GM12892 (cell line): Measurements from ENCODE around the gene XRN1.
"Not testable (repeated sequence)": the region's sequence is repeated elsewhere in the genome, so short reads cannot be mapped to it uniquely, and the experiment has no call there.

ENCODE experiments used
- DNase-seq: peaks from one replicate; pipeline ENCODE4 v3.0.0; 2011; ENCODE audit not compliant: insufficient read length
- FAIRE-seq: peaks from 2 replicates; lab custom pipeline; 2011; peaks lifted over from hg19 to GRCh38; lab: Jason Lieb, UNC
- POLR2A ChIP-seq: IDR thresholded peaks from 2 replicates; pipeline ENCODE4 v1.6.1; 2011; ENCODE audit warnings: low read depth, low read length, control low read depth
- POLR2AphosphoS5 ChIP-seq: IDR thresholded peaks from 2 replicates; pipeline ENCODE4 v1.6.1; 2011; ENCODE audit warnings: low read depth, low read length, control low read depth
- TAF1 ChIP-seq: IDR thresholded peaks from 2 replicates; pipeline ENCODE4 v1.6.1; 2011; ENCODE audit warnings: low read depth, mild to moderate bottlenecking, control low read depth, low read length, borderline replicate concordance

Gene XRN1

DNA sequence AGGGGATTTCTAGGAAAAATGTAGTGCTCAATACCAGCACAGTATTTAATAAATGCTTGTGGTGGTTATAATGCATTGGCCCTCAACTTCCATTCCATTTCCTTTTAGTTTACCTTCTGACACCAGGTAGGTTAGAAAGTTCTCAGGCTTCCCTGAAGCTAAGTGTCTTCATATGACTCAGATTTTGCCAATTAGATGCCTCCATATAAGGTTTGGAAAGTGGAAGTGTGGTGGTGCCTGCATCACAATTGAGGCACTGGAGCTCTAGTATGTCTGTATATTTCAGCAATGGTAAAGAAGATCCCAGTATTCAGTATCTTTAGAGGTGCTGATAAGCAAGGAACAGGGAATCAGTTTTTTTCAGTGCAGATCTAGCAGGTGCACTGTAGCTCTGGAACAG, 18.3 kb downstream of the XRN1 start:
- TF ChIP-seq POLR2AphosphoS5 (no peak), POLR2A (no peak), TAF1 (no peak)
- FAIRE-seq = no peak
- DNase-seq = no peak

DNA sequence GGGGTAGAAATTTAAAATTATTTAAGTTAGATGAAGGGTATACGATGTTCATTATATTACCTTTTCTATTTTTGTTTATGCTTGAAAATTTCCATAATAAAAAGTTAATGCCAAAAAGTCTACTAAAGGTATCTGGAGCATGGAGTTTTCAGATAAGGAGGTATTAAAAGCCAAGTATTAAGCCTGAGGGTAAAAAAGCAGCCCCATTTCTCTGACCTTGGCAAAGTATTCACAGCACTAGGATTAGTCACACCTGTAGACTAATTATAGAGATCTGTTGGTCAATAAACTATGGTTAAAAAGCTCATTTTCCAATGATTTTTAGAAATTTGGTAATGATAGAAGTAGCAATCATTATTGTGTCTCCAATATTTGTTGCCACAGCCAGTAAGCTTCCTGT, 23.1 kb downstream of the XRN1 start:
- FAIRE-seq (no peak), DNase-seq (no peak)
- TF ChIP-seq POLR2A (no peak), TAF1 (no peak), POLR2AphosphoS5 (no peak)

DNA sequence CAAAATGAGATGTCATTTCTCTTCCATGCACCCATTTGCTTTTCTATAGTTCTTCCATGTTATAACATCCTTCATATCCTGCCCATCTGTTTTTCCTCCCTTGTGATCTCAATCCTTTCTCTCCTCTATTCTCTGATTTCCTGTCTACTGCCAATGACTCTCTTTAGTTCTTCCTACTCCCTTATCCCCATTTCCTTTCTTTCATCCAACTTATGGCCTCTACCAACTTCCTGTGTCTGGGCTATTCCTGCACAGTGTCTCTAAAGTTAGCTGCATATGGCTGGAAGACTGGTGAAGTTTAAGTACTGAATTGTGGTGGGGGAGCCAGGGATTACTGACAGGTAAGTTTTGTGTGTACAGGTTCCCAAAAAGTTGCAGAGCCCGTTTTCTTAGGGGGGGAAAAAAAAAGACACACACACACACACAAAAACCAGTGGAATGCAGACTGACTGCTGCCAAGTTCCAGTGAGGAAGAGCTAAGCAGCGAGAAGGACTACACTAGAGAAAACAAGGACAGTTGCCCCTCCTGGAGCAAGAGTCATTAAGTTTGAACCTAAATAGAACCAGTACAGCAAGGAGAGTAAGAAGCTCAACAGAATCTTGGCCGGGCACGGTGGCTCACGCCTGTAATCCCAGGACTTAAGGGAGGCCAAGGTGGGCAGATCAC, 28.8 kb downstream of the XRN1 start:
- DNase-seq = no peak
- FAIRE-seq = no peak
- TF ChIP-seq POLR2A = no peak
- TF ChIP-seq TAF1 = no peak
- no peak for TF ChIP-seq POLR2AphosphoS5

DNA sequence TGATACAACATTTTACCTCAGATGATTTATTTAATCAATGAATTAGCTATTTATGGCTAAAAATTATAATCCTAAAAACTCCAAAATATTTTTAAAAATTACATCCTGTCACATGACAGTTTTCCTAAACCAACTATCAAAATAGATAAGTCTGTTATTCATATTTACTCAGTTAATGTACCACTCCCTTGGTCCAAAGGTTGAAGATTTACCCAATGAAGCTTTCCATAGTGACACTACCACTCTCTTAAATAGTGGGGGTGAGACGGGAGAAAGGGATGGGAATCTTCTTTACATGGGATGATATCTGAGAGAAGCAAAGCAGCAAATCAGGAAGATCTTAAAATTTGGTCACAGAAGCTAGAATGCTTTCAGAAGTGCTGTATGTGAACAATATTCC, 30.5 kb downstream of the XRN1 start:
- FAIRE-seq = no peak
- no peak for DNase-seq
- TF ChIP-seq TAF1 (no peak), POLR2A (no peak), POLR2AphosphoS5 (no peak)

DNA sequence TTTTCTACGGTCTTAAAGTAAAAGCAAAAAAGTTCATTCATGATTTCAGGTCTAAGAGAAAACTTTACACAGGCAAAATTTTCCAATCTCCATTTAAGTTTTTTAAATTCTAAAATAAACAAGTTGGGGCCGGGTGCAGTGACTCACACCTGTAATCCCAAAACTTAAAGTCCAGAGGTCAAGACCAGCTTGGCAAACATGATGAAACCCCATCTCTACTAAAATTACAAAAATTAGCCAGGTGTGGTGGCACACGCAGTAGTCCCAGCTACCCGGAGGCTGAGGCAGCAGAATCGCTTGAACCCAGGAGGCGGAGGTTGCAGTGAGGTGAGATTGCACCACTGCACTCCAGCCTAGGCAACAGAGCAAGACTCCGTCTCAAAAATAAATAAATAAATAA, 47.3 kb downstream of the XRN1 start:
- not testable (repeated sequence) for FAIRE-seq, DNase-seq

DNA sequence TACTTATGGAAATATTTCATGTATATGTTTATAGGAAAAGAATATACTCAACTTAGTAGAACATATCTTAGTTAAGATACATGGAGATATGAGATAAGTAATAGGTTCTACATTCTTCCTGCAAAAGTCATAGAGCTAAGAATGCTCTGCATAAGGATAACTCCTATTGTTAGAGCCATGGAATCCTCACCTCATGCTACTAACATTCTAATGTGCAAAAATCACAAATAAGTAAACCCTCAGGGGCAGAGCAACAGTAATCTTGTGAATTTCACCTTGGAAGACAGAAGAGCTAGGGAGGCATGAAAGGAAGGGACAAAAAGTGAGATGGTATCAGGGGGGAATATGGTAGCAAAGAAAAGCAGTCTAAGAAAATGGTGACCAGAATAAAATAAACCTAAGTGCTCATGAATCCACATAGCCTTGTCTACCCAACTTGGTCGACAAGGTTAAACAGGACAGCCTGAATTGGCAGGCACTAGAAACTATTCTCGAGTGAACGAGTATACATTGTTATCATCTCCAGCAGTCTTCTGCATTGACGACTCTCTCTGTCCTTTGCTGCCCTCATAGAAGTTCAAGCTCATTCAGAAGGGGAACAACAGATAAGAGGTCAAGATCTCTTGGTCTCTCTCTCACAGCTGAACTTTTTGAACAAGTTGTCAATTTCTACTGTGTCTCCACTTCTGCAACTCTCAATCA, 52.8 kb downstream of the XRN1 start:
- FAIRE-seq = no peak
- no peak for TF ChIP-seq POLR2AphosphoS5
- TF ChIP-seq POLR2A = no peak
- TF ChIP-seq TAF1 = no peak
- no peak for DNase-seq

DNA sequence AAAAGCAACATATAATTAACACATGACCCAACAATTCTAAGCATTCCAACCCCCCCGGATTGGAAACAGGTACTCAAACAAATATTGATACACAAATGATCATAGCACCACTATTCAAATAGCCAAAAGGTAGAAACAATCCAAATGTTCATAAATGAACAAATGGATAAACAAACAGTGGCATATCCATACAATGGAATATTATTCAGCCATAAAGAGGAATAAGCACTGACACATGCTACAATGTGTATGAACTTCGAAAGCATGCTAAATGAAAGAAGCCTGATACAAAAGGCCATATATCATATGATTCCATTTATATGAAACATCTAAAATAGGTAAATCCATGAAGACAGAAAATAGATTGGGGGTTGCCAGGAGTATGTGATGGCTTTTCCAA, 62.8 kb downstream of the XRN1 start:
- TF ChIP-seq POLR2A (no peak), TAF1 (no peak), POLR2AphosphoS5 (no peak)
- DNase-seq = no peak
- no peak for FAIRE-seq

DNA sequence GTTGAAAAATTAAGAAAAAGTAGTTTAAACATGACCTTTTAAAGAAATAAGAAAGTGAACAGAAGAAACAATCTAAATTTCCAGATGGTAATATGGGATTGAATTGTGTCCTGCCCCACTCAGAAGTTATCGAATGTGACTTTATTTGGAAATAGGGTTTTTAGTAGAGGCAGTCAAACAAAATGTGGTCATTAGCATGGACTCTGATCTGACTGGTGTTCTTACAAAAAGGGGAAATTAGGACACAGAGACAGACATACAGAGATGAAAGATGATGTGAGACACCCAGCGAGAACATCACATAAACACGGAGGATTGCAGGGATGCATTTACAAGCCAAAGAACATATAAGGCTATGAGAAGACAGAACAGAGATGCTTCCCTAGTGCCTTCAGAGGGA, 73.2 kb downstream of the XRN1 start:
- DNase-seq (no peak), FAIRE-seq (no peak)
- no peak for TF ChIP-seq POLR2AphosphoS5
- no peak for TF ChIP-seq POLR2A
- TF ChIP-seq TAF1 = no peak

DNA sequence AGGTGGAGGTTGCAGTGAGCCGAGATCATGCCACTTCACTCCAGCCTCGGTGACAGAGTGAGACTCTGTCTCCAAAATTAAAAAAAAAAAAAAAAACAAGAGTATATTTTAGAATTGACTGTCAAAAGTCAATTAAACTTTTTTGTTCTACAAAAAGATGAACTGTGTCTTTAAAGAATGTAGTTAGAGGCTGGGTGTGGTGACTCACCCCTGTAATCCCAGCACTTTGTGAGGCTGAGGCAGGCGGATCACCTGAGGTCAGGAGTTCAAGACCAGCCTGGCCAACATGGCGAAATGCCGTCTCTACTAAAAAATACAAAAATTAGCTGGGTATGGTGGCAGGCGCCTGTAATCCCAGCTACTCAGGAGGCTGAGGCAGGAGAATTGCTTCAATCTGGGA, 78.3 kb downstream of the XRN1 start:
- not testable (repeated sequence) for FAIRE-seq, DNase-seq

DNA sequence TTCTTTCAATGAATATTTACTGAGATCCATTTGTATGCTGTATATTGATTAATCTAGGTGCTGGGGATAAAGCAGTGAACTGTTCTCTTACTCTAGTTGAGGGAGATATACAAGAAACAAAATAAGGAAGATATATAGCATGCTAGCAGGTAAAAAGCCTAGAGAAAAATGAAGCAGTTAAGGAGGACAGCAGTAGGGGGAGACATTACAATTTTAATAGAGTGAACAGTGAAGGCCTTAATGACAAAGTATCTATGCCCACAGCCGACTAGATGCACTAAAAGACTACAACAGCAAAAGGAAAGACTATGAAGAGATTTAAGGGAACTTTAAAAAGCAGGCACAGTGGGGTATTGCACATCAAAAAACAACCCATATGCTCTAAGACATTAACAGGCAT, 81.4 kb downstream of the XRN1 start:
- DNase-seq = no peak
- TF ChIP-seq POLR2AphosphoS5 (no peak), TAF1 (no peak), POLR2A (no peak)
- FAIRE-seq = no peak

DNA sequence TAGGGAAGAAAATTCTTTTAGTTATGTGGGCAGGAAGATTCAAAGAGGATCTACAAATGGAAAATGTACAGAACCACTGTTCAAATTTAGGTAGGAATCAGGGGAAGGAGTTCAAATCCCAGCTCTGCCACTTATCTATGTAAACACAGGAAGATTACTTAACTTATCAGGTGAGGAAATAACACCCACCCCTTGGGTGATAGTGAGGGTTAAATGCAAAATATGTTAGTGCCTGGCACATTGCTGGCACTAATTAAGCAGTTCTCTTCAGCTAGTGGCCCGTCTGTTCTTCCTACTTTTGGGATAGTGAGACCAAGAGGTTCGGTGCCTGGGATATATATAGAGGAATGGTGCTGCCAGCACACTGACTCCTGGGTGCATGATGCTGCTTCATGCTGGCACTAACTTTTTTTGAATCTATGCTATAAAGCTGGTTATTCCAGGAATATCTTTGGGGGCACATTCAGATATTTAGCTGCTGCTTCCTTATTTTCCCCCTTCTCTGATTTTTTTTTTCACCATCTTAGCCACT, 83.8 kb downstream of the XRN1 start:
- no peak for TF ChIP-seq TAF1
- TF ChIP-seq POLR2AphosphoS5 = no peak
- no peak for TF ChIP-seq POLR2A
- FAIRE-seq (no peak), DNase-seq (no peak)

DNA sequence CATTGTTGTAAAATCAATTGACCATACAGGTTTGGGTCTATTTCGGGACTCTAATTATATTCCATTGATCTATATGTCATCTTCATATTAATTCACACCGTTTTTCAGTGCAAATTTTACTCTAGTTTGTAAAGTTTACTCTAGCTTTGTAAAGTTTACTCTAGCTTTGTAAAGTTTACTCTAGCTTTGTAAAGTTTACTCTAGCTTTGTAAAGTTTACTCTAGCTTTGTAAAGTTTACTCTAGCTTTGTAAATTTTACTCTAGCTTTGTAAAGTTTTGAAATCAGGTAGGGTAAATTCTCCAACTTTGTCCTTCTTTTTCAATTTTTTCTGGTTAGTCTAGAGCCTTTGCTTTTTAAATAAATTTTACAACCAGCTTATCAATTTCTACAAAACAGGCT, 84.4 kb downstream of the XRN1 start:
- not testable (repeated sequence) for FAIRE-seq, DNase-seq
